ENCODE data around the gene SENP7.
"Not testable (repeated sequence)": the region's sequence is repeated elsewhere in the genome, so short reads cannot be mapped to it uniquely, and the experiment has no call there.

The SENP7 gene

GRCh38 chr3:101453961-101454360 is 59.1 kb downstream of the SENP7 start:
- Histone ChIP-seq H3K9me3 (ENCODE audit: control insufficient read depth, insufficient read depth, low read length) (no peaks in the 10 kb centered on the region), H3K27me3 (ENCODE audit: control insufficient read depth, insufficient read depth, low read length) (no peaks in the 10 kb centered on the region), H3K36me3 (ENCODE audit: control insufficient read depth, insufficient read depth, low read length) (no peaks in the 10 kb centered on the region), H3K4me1 (ENCODE audit: control insufficient read depth, insufficient read depth, low read length) (no peaks in the 10 kb centered on the region), H3K4me3 (ENCODE audit: low read length) (no peak overlapping the region), H3K27ac (ENCODE audit: low read length) (no peak overlapping the region)
- WGBS (ENCODE audit: insufficient coverage, insufficient read length): no CpG with 5 or more reads among the region's 3 CpGs
- no peak for DNase-seq (ENCODE audit: low read depth, low spot score)

GRCh38 chr3:101438641-101439040 is 74.4 kb downstream of the SENP7 start:
- DNase-seq (ENCODE audit: low read depth, low spot score); H3K9me3 ChIP-seq (ENCODE audit: control insufficient read depth, insufficient read depth, low read length); H3K4me1 ChIP-seq (ENCODE audit: control insufficient read depth, insufficient read depth, low read length); H3K27ac ChIP-seq (ENCODE audit: low read length); H3K4me3 ChIP-seq (ENCODE audit: low read length); H3K27me3 ChIP-seq (ENCODE audit: control insufficient read depth, insufficient read depth, low read length); H3K36me3 ChIP-seq (ENCODE audit: control insufficient read depth, insufficient read depth, low read length): not testable (repeated sequence)
- WGBS (ENCODE audit: insufficient coverage, insufficient read length): no CpG with 5 or more reads among the region's 23 CpGs

- Histone ChIP-seq H3K4me3 (ENCODE audit: low read length) (no peak overlapping the region), H3K4me1 (ENCODE audit: control insufficient read depth, insufficient read depth, low read length) (no peaks in the 10 kb centered on the region), H3K27ac (ENCODE audit: low read length) (no peak overlapping the region), H3K27me3 (ENCODE audit: control insufficient read depth, insufficient read depth, low read length) (no peaks in the 10 kb centered on the region), H3K9me3 (ENCODE audit: control insufficient read depth, insufficient read depth, low read length) (no peaks in the 10 kb centered on the region), H3K36me3 (ENCODE audit: control insufficient read depth, insufficient read depth, low read length) (no peaks in the 10 kb centered on the region)
- no CpG with 5 or more reads among the region's 1 CpG for WGBS (ENCODE audit: insufficient coverage, insufficient read length)
- DNase-seq (ENCODE audit: low read depth, low spot score): no peak
Measured at GRCh38 chr3:101433652-101434051, 79.4 kb downstream of the SENP7 start.

GRCh38 chr3:101423984-101424888 is 88.8 kb downstream of the SENP7 start:
- Histone ChIP-seq H3K4me1 (ENCODE audit: control insufficient read depth, insufficient read depth, low read length) (no peaks in the 10 kb centered on the region), H3K36me3 (ENCODE audit: control insufficient read depth, insufficient read depth, low read length) (no peaks in the 10 kb centered on the region), H3K4me3 (ENCODE audit: low read length) (no peak overlapping the region), H3K27me3 (ENCODE audit: control insufficient read depth, insufficient read depth, low read length) (no peaks in the 10 kb centered on the region), H3K27ac (ENCODE audit: low read length) (no peak overlapping the region), H3K9me3 (ENCODE audit: control insufficient read depth, insufficient read depth, low read length) (no peaks in the 10 kb centered on the region)
- no peak for DNase-seq (ENCODE audit: low read depth, low spot score)
- WGBS (ENCODE audit: insufficient coverage, insufficient read length): no CpG with 5 or more reads among the region's 11 CpGs

- no peaks in the 10 kb centered on the region for H3K9me3 ChIP-seq (ENCODE audit: control insufficient read depth, insufficient read depth, low read length)
- no CpG with 5 or more reads among the region's 1 CpG for WGBS (ENCODE audit: insufficient coverage, insufficient read length)
- no peaks in the 10 kb centered on the region for H3K27me3 ChIP-seq (ENCODE audit: control insufficient read depth, insufficient read depth, low read length)
- no peaks in the 10 kb centered on the region for H3K4me1 ChIP-seq (ENCODE audit: control insufficient read depth, insufficient read depth, low read length)
- no peaks in the 10 kb centered on the region for H3K36me3 ChIP-seq (ENCODE audit: control insufficient read depth, insufficient read depth, low read length)
- DNase-seq (ENCODE audit: low read depth, low spot score): no peak
- no peak overlapping the region for H3K27ac ChIP-seq (ENCODE audit: low read length)
- no peak overlapping the region for H3K4me3 ChIP-seq (ENCODE audit: low read length)
Measured at GRCh38 chr3:101418851-101419250, 94.2 kb downstream of the SENP7 start.

- no CpG with 5 or more reads among the region's 6 CpGs for WGBS (ENCODE audit: insufficient coverage, insufficient read length)
- Histone ChIP-seq H3K4me1 (ENCODE audit: control insufficient read depth, insufficient read depth, low read length) (no peaks in the 10 kb centered on the region), H3K36me3 (ENCODE audit: control insufficient read depth, insufficient read depth, low read length) (no peaks in the 10 kb centered on the region), H3K27me3 (ENCODE audit: control insufficient read depth, insufficient read depth, low read length) (no peaks in the 10 kb centered on the region), H3K9me3 (ENCODE audit: control insufficient read depth, insufficient read depth, low read length) (no peaks in the 10 kb centered on the region), H3K4me3 (ENCODE audit: low read length) (no peak overlapping the region), H3K27ac (ENCODE audit: low read length) (no peak overlapping the region)
- no peak for DNase-seq (ENCODE audit: low read depth, low spot score)
Measured at GRCh38 chr3:101414121-101414520, 98.9 kb downstream of the SENP7 start.

- no CpG with 5 or more reads among the region's 2 CpGs for WGBS (ENCODE audit: insufficient coverage, insufficient read length)
- H3K27me3 ChIP-seq (ENCODE audit: control insufficient read depth, insufficient read depth, low read length): no peaks in the 10 kb centered on the region
- H3K36me3 ChIP-seq (ENCODE audit: control insufficient read depth, insufficient read depth, low read length): no peaks in the 10 kb centered on the region
- H3K27ac ChIP-seq (ENCODE audit: low read length): no peak overlapping the region
- H3K4me3 ChIP-seq (ENCODE audit: low read length): no peak overlapping the region
- no peaks in the 10 kb centered on the region for H3K9me3 ChIP-seq (ENCODE audit: control insufficient read depth, insufficient read depth, low read length)
- no peaks in the 10 kb centered on the region for H3K4me1 ChIP-seq (ENCODE audit: control insufficient read depth, insufficient read depth, low read length)
- no peak for DNase-seq (ENCODE audit: low read depth, low spot score)
Measured at GRCh38 chr3:101413656-101414055, 99.4 kb downstream of the SENP7 start.

- no peaks in the 10 kb centered on the region for H3K4me1 ChIP-seq (ENCODE audit: control insufficient read depth, insufficient read depth, low read length)
- WGBS (ENCODE audit: insufficient coverage, insufficient read length): no CpG with 5 or more reads among the region's 1 CpG
- no peak for DNase-seq (ENCODE audit: low read depth, low spot score)
Measured at GRCh38 chr3:101391413-101391950, 121.5 kb downstream of the SENP7 start.

GRCh38 chr3:101388706-101389105 is 124.3 kb downstream of the SENP7 start:
- Histone ChIP-seq H3K4me3 (ENCODE audit: low read length) (no peak overlapping the region), H3K27me3 (ENCODE audit: control insufficient read depth, insufficient read depth, low read length) (no peaks in the 10 kb centered on the region), H3K9me3 (ENCODE audit: control insufficient read depth, insufficient read depth, low read length) (no peaks in the 10 kb centered on the region), H3K4me1 (ENCODE audit: control insufficient read depth, insufficient read depth, low read length) (no peaks in the 10 kb centered on the region), H3K36me3 (ENCODE audit: control insufficient read depth, insufficient read depth, low read length) (peaks cover 5% of the 10 kb centered on the region; the same call in 1 of the 2 replicates), H3K27ac (ENCODE audit: low read length) (no peak overlapping the region)
- no peak for DNase-seq (ENCODE audit: low read depth, low spot score)

More at GRCh38 chr3:101391413-101391950, 121.5 kb downstream of the SENP7 start:
- no peaks in the 10 kb centered on the region for H3K36me3 ChIP-seq (ENCODE audit: control insufficient read depth, insufficient read depth, low read length)
- H3K4me3 ChIP-seq (ENCODE audit: low read length): no peak overlapping the region
- no peaks in the 10 kb centered on the region for H3K27me3 ChIP-seq (ENCODE audit: control insufficient read depth, insufficient read depth, low read length)
- H3K9me3 ChIP-seq (ENCODE audit: control insufficient read depth, insufficient read depth, low read length): no peaks in the 10 kb centered on the region
- H3K27ac ChIP-seq (ENCODE audit: low read length): no peak overlapping the region

- Histone ChIP-seq H3K27ac (ENCODE audit: low read length) (no peak overlapping the region), H3K9me3 (ENCODE audit: control insufficient read depth, insufficient read depth, low read length) (no peaks in the 10 kb centered on the region), H3K4me1 (ENCODE audit: control insufficient read depth, insufficient read depth, low read length) (no peaks in the 10 kb centered on the region), H3K27me3 (ENCODE audit: control insufficient read depth, insufficient read depth, low read length) (no peaks in the 10 kb centered on the region), H3K4me3 (ENCODE audit: low read length) (no peak overlapping the region), H3K36me3 (ENCODE audit: control insufficient read depth, insufficient read depth, low read length) (peaks cover 5% of the 10 kb centered on the region; the same call in 1 of the 2 replicates)
- WGBS (ENCODE audit: insufficient coverage, insufficient read length): no CpG with 5 or more reads among the region's 5 CpGs
- DNase-seq (ENCODE audit: low read depth, low spot score): no peak
Measured at GRCh38 chr3:101387351-101387750, 125.7 kb downstream of the SENP7 start.

All from iPS DF 6.9 (cell line).